WTC11 (cell line): ENCODE results near the gene CDK5. TPM values are rescaled to one million over a fixed set of nuclear protein-coding genes. Genes with fewer than 3 reads are reported as not detected.
"Not testable (repeated sequence)": the region's sequence is repeated elsewhere in the genome, so short reads cannot be mapped to it uniquely, and the experiment has no call there.

Experiments used
- ATAC-seq: fragments of 200-7000 bp; cut with Tn5 transposase; 2 replicates; pipeline ENCODE4 v1.10.0; 2021; ENCODE audit warnings: mild to moderate bottlenecking, moderate library complexity
- CTCF ChIA-PET: fragments of 300-600 bp; sonication (Branson Sonifier 250); formaldehyde crosslinking; loops from one replicate; lab custom pipeline; 2021; ENCODE audit warnings: antibody characterized with exemption; lab: Charles Lee
- POLR2A ChIA-PET: fragments of 350-600 bp; sonication (Branson Sonifier 250); formaldehyde crosslinking; loops from one replicate; lab custom pipeline; 2021; ENCODE audit warnings: antibody characterized with exemption; lab: Charles Lee
- DNase-seq: peaks from one replicate; pipeline ENCODE4 v3.0.0; 2021; ENCODE audit warnings: low spot score
- H3K27ac Mint-ChIP-seq: 2 replicates; pipeline ENCODE4 v1.8.0; 2021; ENCODE audit warnings: mixed read lengths
- H3K27me3 Mint-ChIP-seq: 2 replicates; pipeline ENCODE4 v1.8.0; 2021; ENCODE audit warnings: low read depth, mild to moderate bottlenecking, moderate library complexity, mixed read lengths
- H3K36me3 Mint-ChIP-seq: 2 replicates; pipeline ENCODE4 v1.8.0; 2021; ENCODE audit warnings: mixed read lengths
- H3K4me1 Mint-ChIP-seq: 2 replicates; pipeline ENCODE4 v1.8.0; 2022; ENCODE audit warnings: mixed read lengths
- H3K4me3 Mint-ChIP-seq: 2 replicates; pipeline ENCODE4 v1.8.0; 2021; ENCODE audit warnings: mild to moderate bottlenecking, moderate library complexity, mixed read lengths
- H3K9me3 Mint-ChIP-seq: 2 replicates; pipeline ENCODE4 v1.8.0; 2021; ENCODE audit warnings: mixed read lengths
- ATF6 ChIP-seq: sonication (generic); formaldehyde crosslinking; IDR thresholded peaks from 2 replicates; pipeline ENCODE4 v1.8.1; 2023; ENCODE audit warnings: mild to moderate bottlenecking, missing genetic modification reagents
- E2F5 ChIP-seq: sonication (generic); formaldehyde crosslinking; IDR thresholded peaks from 2 replicates; pipeline ENCODE4 v1.8.1; 2022; ENCODE audit warnings: mild to moderate bottlenecking, moderate library complexity, missing genetic modification reagents
- ETV6 ChIP-seq: sonication (generic); formaldehyde crosslinking; IDR thresholded peaks from 2 replicates; pipeline ENCODE4 v1.8.1; 2022; ENCODE audit warnings: mild to moderate bottlenecking, missing genetic modification reagents
- FOXK1 ChIP-seq: sonication (generic); formaldehyde crosslinking; IDR thresholded peaks from 2 replicates; pipeline ENCODE4 v1.8.0; 2022; ENCODE audit warnings: mild to moderate bottlenecking, moderate library complexity, missing genetic modification reagents
- GRHL2 ChIP-seq: fragments of 250-450 bp; sonication (Bioruptor Pico); IDR thresholded peaks from 2 replicates; pipeline ENCODE4 v1.8.0; 2022; ENCODE audit warnings: mild to moderate bottlenecking, moderate library complexity; ENCODE audit not compliant: insufficient replicate concordance, severe bottlenecking
- HMGA2 ChIP-seq: fragments of 250-450 bp; sonication (Bioruptor Pico); IDR thresholded peaks from 2 replicates; pipeline ENCODE4 v1.4.0; 2021; ENCODE audit warnings: mild to moderate bottlenecking, moderate library complexity
- MXD4 ChIP-seq: fragments of 250-450 bp; sonication (Bioruptor Pico); IDR thresholded peaks from 2 replicates; pipeline ENCODE4 v1.8.0; 2021; ENCODE audit warnings: mild to moderate bottlenecking, moderate library complexity, borderline replicate concordance
- NFYB ChIP-seq: sonication (generic); formaldehyde crosslinking; conservative IDR thresholded peaks from 2 replicates; pipeline ENCODE4 v1.8.0; 2022; ENCODE audit warnings: low read depth, missing genetic modification reagents
- SP1 ChIP-seq: sonication (generic); formaldehyde crosslinking; conservative IDR thresholded peaks from 2 replicates; pipeline ENCODE4 v1.8.1; 2022; ENCODE audit warnings: missing genetic modification reagents
- USF1 ChIP-seq: sonication (generic); formaldehyde crosslinking; IDR thresholded peaks from 2 replicates; pipeline ENCODE4 v1.8.0; 2022; ENCODE audit warnings: mild to moderate bottlenecking, missing genetic modification reagents
- USF2 ChIP-seq: sonication (generic); formaldehyde crosslinking; IDR thresholded peaks from 2 replicates; pipeline ENCODE4 v1.8.1; 2023; ENCODE audit warnings: mild to moderate bottlenecking, missing genetic modification reagents, moderate library complexity
- ZNF219 ChIP-seq: sonication (generic); formaldehyde crosslinking; IDR thresholded peaks from 2 replicates; pipeline ENCODE4 v1.8.0; 2023; ENCODE audit warnings: missing genetic modification reagents, mild to moderate bottlenecking, borderline replicate concordance
- ZNF232 ChIP-seq: sonication (generic); formaldehyde crosslinking; IDR thresholded peaks from 2 replicates; pipeline ENCODE4 v1.8.0; 2022; ENCODE audit warnings: mild to moderate bottlenecking, missing genetic modification reagents
- total RNA-seq: library from RNA; stranded (reverse); gene quantifications from 3 replicates; pipeline ENCODE4 v1.2.3, GENCODE V29; 2021

CDK5 gene
- total RNA-seq, 1 experiment from 2014 or later: 27.8 TPM

GRCh38 chr7:151028948-151029501, 28.7 kb downstream of the CDK5 start (continued):
- TF ChIP-seq USF2 (CRISPR knock-in tag) (no peak), ZNF219 (CRISPR knock-in tag) (no peak), GRHL2 (CRISPR knock-in tag) (no peak), ATF6 (no peak), FOXK1 (no peak)
- TF ChIP-seq, all 79 proteins: peak for 0

- Mint-ChIP-seq H3K9me3 (no peaks in the 10 kb centered on the region), H3K36me3 (no peaks in the 10 kb centered on the region), H3K27ac (peak within 1 kb of the TSS; percentile 99), H3K4me1 (peaks cover 24% of the 10 kb centered on the region), H3K4me3 (peak within 1 kb of the TSS; percentile 92), H3K27me3 (peaks cover 8% of the 10 kb centered on the region; the same call in 1 of the 2 replicates)
- ChIA-PET POLR2A (interaction anchor here (0.5 to 1.3 kb wide), 4 partner anchors 10 to 100 kb away, joined by 3 to 9 read pairs (median 4); no protein-coding TSS in a partner anchor), CTCF (interaction anchor here (0.5 to 3.5 kb wide), 25 partner anchors 9 to 712 kb away, joined by 3 to 75 read pairs (median 4); partner anchors contain the start of genes AGAP3, CDK5 and FASTK)
- no peak for TF ChIP-seq MXD4
- TF ChIP-seq E2F5: 0 out of 2 replicates have a peak, but pooled peaks have one; percentile 36
- TF ChIP-seq NFYB (CRISPR knock-in tag): peak; percentile 97
- TF ChIP-seq SP1 (CRISPR knock-in tag): peak; percentile 97
- TF ChIP-seq ETV6 (CRISPR knock-in tag): peak; percentile 57; the same call in 1 of the 2 replicates
- TF ChIP-seq HMGA2 (CRISPR knock-in tag): no peak
- DNase-seq: peak; percentile 99
- ATAC-seq: peak; percentile 95
These were observed 29.4 kb downstream of the CDK5 start, which contains the start of gene ABCB8 for GRCh38 chr7:151028131-151028947. TSS of gene ABCB8 (plus strand) at chr7:151028450. CDS start at chr7:151028516, 66 bp downstream.

GRCh38 chr7:151027728-151028130, 30.0 kb downstream of the CDK5 start:
- not testable (repeated sequence) for H3K36me3 Mint-ChIP-seq, ATAC-seq, H3K9me3 Mint-ChIP-seq, DNase-seq
- CTCF ChIA-PET: interaction anchor here (0.8 to 3.5 kb wide), 23 partner anchors 9 to 151 kb away, joined by 3 to 75 read pairs (median 4); partner anchors contain the start of genes AGAP3, CDK5 and FASTK
- peaks cover 24% of the 10 kb centered on the region for H3K4me1 Mint-ChIP-seq
- peak overlapping the region; percentile 92 for H3K4me3 Mint-ChIP-seq
- TF ChIP-seq USF1 (CRISPR knock-in tag): peak; percentile 59; the same call in 1 of the 2 replicates
- 0 out of 2 replicates have a peak, but pooled peaks have one; percentile 1 for TF ChIP-seq FOXK1
- TF ChIP-seq ZNF232 (CRISPR knock-in tag): 0 out of 2 replicates have a peak, but pooled peaks have one; percentile 25
- POLR2A ChIA-PET: interaction anchor here (0.5 to 1.3 kb wide), 4 partner anchors 9 to 100 kb away, joined by 3 to 9 read pairs (median 4); no protein-coding TSS in a partner anchor
- H3K27me3 Mint-ChIP-seq: peaks cover 12% of the 10 kb centered on the region; the same call in 1 of the 2 replicates
- H3K27ac Mint-ChIP-seq: peak overlapping the region; percentile 76
